WTC11 (cell line): ENCODE measurements around the gene CDHR5. TPM values are rescaled to one million over a fixed set of nuclear protein-coding genes. Genes with fewer than 3 reads are reported as not detected.

Experiments
- ATAC-seq: fragments of 200-7000 bp; cut with Tn5 transposase; 2 replicates; pipeline ENCODE4 v1.10.0; 2021; ENCODE audit warnings: mild to moderate bottlenecking, moderate library complexity
- CTCF ChIA-PET: fragments of 300-600 bp; sonication (Branson Sonifier 250); formaldehyde crosslinking; loops from one replicate; lab custom pipeline; 2021; ENCODE audit warnings: antibody characterized with exemption; lab: Charles Lee
- POLR2A ChIA-PET: fragments of 350-600 bp; sonication (Branson Sonifier 250); formaldehyde crosslinking; loops from one replicate; lab custom pipeline; 2021; ENCODE audit warnings: antibody characterized with exemption; lab: Charles Lee
- DNase-seq: peaks from one replicate; pipeline ENCODE4 v3.0.0; 2021; ENCODE audit warnings: low spot score
- H3K27ac Mint-ChIP-seq: 2 replicates; pipeline ENCODE4 v1.8.0; 2021; ENCODE audit warnings: mixed read lengths
- H3K27me3 Mint-ChIP-seq: 2 replicates; pipeline ENCODE4 v1.8.0; 2021; ENCODE audit warnings: low read depth, mild to moderate bottlenecking, moderate library complexity, mixed read lengths
- H3K36me3 Mint-ChIP-seq: 2 replicates; pipeline ENCODE4 v1.8.0; 2021; ENCODE audit warnings: mixed read lengths
- H3K4me1 Mint-ChIP-seq: 2 replicates; pipeline ENCODE4 v1.8.0; 2022; ENCODE audit warnings: mixed read lengths
- H3K4me3 Mint-ChIP-seq: 2 replicates; pipeline ENCODE4 v1.8.0; 2021; ENCODE audit warnings: mild to moderate bottlenecking, moderate library complexity, mixed read lengths
- H3K9me3 Mint-ChIP-seq: 2 replicates; pipeline ENCODE4 v1.8.0; 2021; ENCODE audit warnings: mixed read lengths
- CDX4 ChIP-seq: fragments of 250-450 bp; sonication (Bioruptor Pico); IDR thresholded peaks from 2 replicates; pipeline ENCODE4 v1.9.0; 2021; ENCODE audit warnings: moderate library complexity, mild to moderate bottlenecking, inconsistent platforms, borderline replicate concordance
- CREM ChIP-seq: sonication (generic); formaldehyde crosslinking; IDR thresholded peaks from 2 replicates; pipeline ENCODE4 v1.8.1; 2022; ENCODE audit warnings: mild to moderate bottlenecking, missing genetic modification reagents, moderate library complexity
- E2F1 ChIP-seq: sonication (generic); formaldehyde crosslinking; IDR thresholded peaks from 2 replicates; pipeline ENCODE4 v1.8.0; 2022; ENCODE audit warnings: mild to moderate bottlenecking, missing genetic modification reagents
- GTF2I ChIP-seq: fragments of 250-450 bp; sonication (Bioruptor Pico); conservative IDR thresholded peaks from 2 replicates; pipeline ENCODE4 v1.4.0; 2021; ENCODE audit warnings: mild to moderate bottlenecking
- JUN ChIP-seq: sonication (generic); formaldehyde crosslinking; IDR thresholded peaks from 2 replicates; pipeline ENCODE4 v1.8.0; 2023; ENCODE audit warnings: mild to moderate bottlenecking, missing genetic modification reagents
- MXD4 ChIP-seq: fragments of 250-450 bp; sonication (Bioruptor Pico); IDR thresholded peaks from 2 replicates; pipeline ENCODE4 v1.8.0; 2021; ENCODE audit warnings: mild to moderate bottlenecking, moderate library complexity, borderline replicate concordance
- NR2C2 ChIP-seq: sonication (generic); formaldehyde crosslinking; IDR thresholded peaks from 2 replicates; pipeline ENCODE4 v1.8.0; 2022; ENCODE audit warnings: mild to moderate bottlenecking, missing genetic modification reagents
- PRDM15 ChIP-seq: sonication (generic); formaldehyde crosslinking; IDR thresholded peaks from 2 replicates; pipeline ENCODE4 v1.8.0; 2022; ENCODE audit warnings: missing genetic modification reagents
- PRRX2 ChIP-seq: fragments of 250-450 bp; sonication (Bioruptor Pico); IDR thresholded peaks from 2 replicates; pipeline ENCODE4 v1.8.0; 2021; ENCODE audit warnings: mild to moderate bottlenecking
- RORB ChIP-seq: fragments of 250-450 bp; sonication (Bioruptor Pico); IDR thresholded peaks from 2 replicates; pipeline ENCODE4 v1.9.0; 2021; ENCODE audit warnings: mild to moderate bottlenecking
- SMAD4 ChIP-seq: sonication (generic); formaldehyde crosslinking; IDR thresholded peaks from 2 replicates; pipeline ENCODE4 v1.8.0; 2022; ENCODE audit warnings: mild to moderate bottlenecking, missing genetic modification reagents
- ZBTB21 ChIP-seq: sonication (generic); formaldehyde crosslinking; IDR thresholded peaks from 2 replicates; pipeline ENCODE4 v1.8.1; 2023; ENCODE audit warnings: mild to moderate bottlenecking, missing genetic modification reagents, borderline replicate concordance
- ZNF121 ChIP-seq: sonication (generic); formaldehyde crosslinking; IDR thresholded peaks from 2 replicates; pipeline ENCODE4 v1.8.0; 2023; ENCODE audit warnings: missing genetic modification reagents
- ZNF138 ChIP-seq: sonication (generic); formaldehyde crosslinking; conservative IDR thresholded peaks from 2 replicates; pipeline ENCODE4 v1.8.1; 2022; ENCODE audit warnings: mild to moderate bottlenecking, moderate library complexity, missing genetic modification reagents
- ZNF416 ChIP-seq: fragments of 250-450 bp; sonication (Bioruptor Pico); IDR thresholded peaks from 2 replicates; pipeline ENCODE4 v1.9.0; 2021; ENCODE audit warnings: mild to moderate bottlenecking, inconsistent platforms
- ZNF532 ChIP-seq: fragments of 250-450 bp; sonication (Bioruptor Pico); IDR thresholded peaks from 2 replicates; pipeline ENCODE4 v1.9.0; 2021; ENCODE audit warnings: mild to moderate bottlenecking, borderline replicate concordance
- total RNA-seq: library from RNA; stranded (reverse); gene quantifications from 3 replicates; pipeline ENCODE4 v1.2.3, GENCODE V29; 2021
- TF ChIP-seq, protein P1 (sequence below): sonication (generic); formaldehyde crosslinking; IDR thresholded peaks from 2 replicates; pipeline ENCODE4 v1.8.1; 2022; ENCODE audit warnings: mild to moderate bottlenecking, missing genetic modification reagents, moderate library complexity, borderline replicate concordance
- TF ChIP-seq, protein P2 (sequence below): sonication (generic); formaldehyde crosslinking; IDR thresholded peaks from 2 replicates; pipeline ENCODE4 v1.8.0; 2022; ENCODE audit warnings: mild to moderate bottlenecking, missing genetic modification reagents
- TF ChIP-seq, protein P3 (sequence below): sonication (generic); formaldehyde crosslinking; IDR thresholded peaks from 2 replicates; pipeline ENCODE4 v1.8.1; 2022; ENCODE audit warnings: low read depth, mild to moderate bottlenecking, moderate library complexity, missing genetic modification reagents, borderline replicate concordance
- TF ChIP-seq, protein P4 (sequence below): fragments of 250-450 bp; sonication (Bioruptor Pico); IDR thresholded peaks from 2 replicates; pipeline ENCODE4 v1.9.0; 2021; ENCODE audit warnings: mild to moderate bottlenecking

The CDHR5 gene
- total RNA-seq, 1 experiment from 2014 or later = 0.26 TPM

- TF ChIP-seq GTF2I (no peak), CREM (CRISPR knock-in tag) (no peak), ZNF138 (CRISPR knock-in tag) (no peak), ZNF121 (CRISPR knock-in tag) (no peak), NR2C2 (CRISPR knock-in tag) (no peak), ZBTB21 (no peak), CDX4 (CRISPR knock-in tag) (no peak), PRDM15 (CRISPR knock-in tag) (no peak), PRRX2 (CRISPR knock-in tag) (no peak)
- TF ChIP-seq, protein P1, sequence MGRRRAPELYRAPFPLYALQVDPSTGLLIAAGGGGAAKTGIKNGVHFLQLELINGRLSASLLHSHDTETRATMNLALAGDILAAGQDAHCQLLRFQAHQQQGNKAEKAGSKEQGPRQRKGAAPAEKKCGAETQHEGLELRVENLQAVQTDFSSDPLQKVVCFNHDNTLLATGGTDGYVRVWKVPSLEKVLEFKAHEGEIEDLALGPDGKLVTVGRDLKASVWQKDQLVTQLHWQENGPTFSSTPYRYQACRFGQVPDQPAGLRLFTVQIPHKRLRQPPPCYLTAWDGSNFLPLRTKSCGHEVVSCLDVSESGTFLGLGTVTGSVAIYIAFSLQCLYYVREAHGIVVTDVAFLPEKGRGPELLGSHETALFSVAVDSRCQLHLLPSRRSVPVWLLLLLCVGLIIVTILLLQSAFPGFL (CRISPR knock-in tag) = no peak
- TF ChIP-seq, protein P2, sequence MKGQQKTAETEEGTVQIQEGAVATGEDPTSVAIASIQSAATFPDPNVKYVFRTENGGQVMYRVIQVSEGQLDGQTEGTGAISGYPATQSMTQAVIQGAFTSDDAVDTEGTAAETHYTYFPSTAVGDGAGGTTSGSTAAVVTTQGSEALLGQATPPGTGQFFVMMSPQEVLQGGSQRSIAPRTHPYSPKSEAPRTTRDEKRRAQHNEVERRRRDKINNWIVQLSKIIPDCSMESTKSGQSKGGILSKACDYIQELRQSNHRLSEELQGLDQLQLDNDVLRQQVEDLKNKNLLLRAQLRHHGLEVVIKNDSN (CRISPR knock-in tag) = no peak
These were observed 13.5 kb downstream of the CDHR5 start (continued) for GRCh38 chr11:611001-611996.

DNA sequence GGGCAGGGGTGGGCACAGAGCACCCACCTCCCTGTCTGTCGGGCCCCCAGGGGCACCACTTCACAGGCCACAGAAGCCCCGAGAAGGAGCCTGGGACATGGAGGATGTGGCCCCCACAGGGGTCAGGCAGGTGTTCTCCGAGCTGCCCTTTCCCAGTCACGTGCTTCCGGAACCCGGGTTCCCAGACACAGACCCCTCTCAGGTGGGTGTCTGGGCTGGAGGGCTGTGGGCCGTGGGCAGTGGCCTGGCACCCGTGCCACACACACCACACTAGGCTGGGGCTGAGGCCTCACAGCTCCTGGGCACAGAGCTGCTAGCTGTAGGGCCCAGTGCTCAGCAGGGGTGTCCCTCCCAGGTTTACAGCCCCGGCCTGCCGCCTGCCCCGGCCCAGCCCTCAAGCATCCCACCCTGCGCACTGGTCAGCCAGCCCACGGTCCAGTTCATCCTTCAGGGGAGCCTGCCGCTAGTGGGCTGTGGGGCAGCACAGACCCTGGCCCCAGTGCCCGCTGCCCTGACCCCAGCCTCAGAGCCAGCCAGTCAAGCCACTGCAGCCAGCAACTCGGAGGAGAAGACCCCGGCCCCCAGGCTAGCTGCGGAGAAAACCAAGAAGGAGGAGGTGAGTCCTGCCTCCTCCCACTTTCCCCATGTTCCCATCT lies 14.5 kb downstream of the CDHR5 start:
- ATAC-seq (no peak), DNase-seq (no peak)
- Mint-ChIP-seq H3K9me3 (no peaks in the 10 kb centered on the region), H3K27ac (no peak overlapping the region), H3K4me3 (no peak overlapping the region), H3K4me1 (0 out of 2 replicates have a peak, but pooled peaks cover 4% of the 10 kb centered on the region), H3K27me3 (no peaks in the 10 kb centered on the region), H3K36me3 (peaks cover 23% of the 10 kb centered on the region)
- ChIA-PET CTCF (no interaction called here), POLR2A (no interaction called here)
- no peak for TF ChIP-seq SMAD4
- no peak for TF ChIP-seq MXD4 (CRISPR knock-in tag)
- no peak for TF ChIP-seq E2F1 (CRISPR knock-in tag)
- TF ChIP-seq ZNF532 = no peak
- no peak for TF ChIP-seq JUN
- no peak for TF ChIP-seq ZNF416 (CRISPR knock-in tag)
- TF ChIP-seq, protein P2 (CRISPR knock-in tag) = no peak
- TF ChIP-seq, protein P3, sequence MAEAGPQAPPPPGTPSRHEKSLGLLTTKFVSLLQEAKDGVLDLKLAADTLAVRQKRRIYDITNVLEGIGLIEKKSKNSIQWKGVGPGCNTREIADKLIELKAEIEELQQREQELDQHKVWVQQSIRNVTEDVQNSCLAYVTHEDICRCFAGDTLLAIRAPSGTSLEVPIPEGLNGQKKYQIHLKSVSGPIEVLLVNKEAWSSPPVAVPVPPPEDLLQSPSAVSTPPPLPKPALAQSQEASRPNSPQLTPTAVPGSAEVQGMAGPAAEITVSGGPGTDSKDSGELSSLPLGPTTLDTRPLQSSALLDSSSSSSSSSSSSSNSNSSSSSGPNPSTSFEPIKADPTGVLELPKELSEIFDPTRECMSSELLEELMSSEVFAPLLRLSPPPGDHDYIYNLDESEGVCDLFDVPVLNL (CRISPR knock-in tag) = no peak
- TF ChIP-seq RORB (CRISPR knock-in tag) = no peak
- TF ChIP-seq, protein P4, sequence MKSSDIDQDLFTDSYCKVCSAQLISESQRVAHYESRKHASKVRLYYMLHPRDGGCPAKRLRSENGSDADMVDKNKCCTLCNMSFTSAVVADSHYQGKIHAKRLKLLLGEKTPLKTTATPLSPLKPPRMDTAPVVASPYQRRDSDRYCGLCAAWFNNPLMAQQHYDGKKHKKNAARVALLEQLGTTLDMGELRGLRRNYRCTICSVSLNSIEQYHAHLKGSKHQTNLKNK (CRISPR knock-in tag) = no peak
